Measurements from ENCODE around the gene COG8.
"Not testable (repeated sequence)": the region's sequence is repeated elsewhere in the genome, so short reads cannot be mapped to it uniquely, and the experiment has no call there.

The COG8 gene

DNA sequence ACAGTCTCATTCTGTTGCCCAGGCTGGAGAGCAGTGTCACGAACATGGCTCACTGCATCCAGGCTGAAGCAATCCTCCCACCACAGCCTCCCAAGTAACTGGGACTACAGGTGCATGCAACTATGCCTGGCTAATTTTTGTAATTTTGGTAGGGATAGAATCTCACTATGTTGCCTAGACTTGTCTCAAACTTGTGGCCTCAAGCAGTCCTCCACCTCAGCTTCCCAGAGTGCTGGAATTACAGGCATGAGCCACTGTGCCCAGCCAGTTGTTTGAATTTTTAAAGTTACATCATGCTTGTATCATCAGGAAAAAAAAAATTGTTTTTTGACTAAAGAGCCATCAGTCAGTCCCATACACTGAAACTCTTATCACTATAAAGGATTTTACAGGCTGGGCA is 45.3 kb downstream of the COG8 start:
- no peak for DNase-seq (ENCODE audit: low read depth in 2 of 2, low spot score in 1 of 2)

DNA sequence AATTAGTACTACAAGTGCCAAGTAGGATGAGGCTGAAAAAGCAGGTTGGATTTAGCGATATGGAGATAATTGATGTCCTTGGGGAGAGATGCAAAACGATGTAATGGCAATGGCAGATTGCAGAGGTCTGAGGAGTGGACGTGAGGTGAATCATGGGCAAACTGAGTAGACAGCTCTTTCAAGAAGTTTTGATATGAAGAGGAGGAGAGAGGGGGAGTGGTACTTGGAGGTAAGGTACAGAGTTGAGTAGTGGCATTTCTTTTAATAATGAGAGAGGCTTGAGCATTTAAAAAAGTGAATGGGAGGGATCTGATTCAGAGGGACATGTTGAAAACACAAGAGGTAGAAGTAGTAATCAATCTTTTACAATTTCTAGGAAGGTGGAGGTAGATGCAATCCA is 46.0 kb downstream of the COG8 start:
- no peak for DNase-seq (ENCODE audit: low read depth in 2 of 2, low spot score in 1 of 2)

DNA sequence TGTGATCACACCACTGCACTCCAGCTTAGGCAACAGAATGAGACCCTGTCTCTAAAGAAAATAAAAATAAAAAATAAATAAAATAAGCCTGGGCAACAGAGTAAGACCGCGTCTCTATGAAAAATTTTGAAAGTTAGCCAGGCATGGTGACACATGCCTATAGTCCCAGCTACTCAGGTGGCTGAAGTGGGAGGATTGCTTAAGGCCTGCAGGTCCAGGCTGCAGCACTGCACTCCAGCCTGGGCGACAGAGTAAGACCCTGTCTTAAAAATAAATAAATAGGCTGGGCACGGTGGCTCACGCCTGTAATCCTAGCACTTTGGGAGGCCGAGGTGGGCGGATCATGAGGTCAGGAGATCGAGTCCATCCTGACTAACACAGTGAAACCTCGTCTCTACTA is 47.7 kb downstream of the COG8 start:
- not testable (repeated sequence) for DNase-seq (ENCODE audit: low read depth in 2 of 2, low spot score in 1 of 2)

DNA sequence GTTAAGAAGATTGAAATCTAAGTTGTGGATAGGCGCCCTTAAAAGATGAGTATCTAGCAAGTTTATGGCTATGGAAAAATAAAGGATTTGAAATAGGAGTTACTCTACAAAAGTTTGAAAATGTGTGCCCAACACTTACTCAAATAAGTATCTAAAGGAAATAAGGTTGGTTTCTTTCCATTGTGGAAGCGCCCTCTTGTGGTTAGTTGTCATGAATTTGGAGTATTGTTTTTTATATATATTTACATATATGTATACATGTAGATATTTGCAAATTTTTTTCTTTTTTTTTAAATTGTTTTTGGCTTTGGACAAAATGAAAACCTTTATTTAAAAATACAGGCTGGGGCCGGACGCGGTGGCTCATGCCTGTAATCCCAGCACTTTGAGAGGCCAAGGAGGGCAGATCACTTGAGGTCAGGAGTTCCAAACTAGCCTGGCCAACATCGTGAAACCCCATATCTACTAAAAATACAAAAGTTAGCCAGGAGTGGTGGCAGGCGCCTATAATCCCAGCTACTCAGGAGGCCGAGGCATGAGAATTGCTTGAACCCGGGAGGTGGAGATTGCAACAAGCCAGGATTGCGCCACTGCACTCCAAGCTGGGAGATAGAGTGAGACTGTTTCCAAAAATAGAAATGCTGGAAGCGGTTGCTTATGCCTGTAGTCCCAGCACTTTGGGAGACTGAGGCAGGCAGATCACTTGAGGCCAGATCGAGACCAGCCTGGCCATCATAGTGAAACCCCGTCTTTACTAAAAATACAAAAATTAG is 52.2 kb downstream of the COG8 start:
- DNase-seq (ENCODE audit: low read depth in 2 of 2, low spot score in 1 of 2) = peak; percentile 3 to 10

DNA sequence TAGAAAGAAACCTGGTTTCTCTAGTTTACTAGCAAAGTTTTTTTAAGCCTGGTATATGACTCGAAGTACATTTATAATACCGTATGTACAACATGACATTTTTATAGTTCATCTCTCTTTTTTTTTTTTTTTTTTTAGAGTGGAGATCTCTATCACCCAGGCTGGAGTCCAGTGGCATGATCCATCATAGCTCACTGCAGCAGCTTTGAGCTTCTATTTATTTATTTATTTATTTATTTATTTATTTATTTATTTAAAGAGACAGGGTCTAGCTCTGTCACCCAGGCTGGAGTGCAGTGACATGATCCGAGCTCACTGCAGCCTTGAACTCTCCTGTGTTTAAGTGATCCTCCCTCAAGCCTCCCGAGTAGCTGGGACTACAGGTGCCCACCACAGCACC is 54.1 kb downstream of the COG8 start:
- no peak for DNase-seq (ENCODE audit: low read depth in 2 of 2, low spot score in 1 of 2)

DNA sequence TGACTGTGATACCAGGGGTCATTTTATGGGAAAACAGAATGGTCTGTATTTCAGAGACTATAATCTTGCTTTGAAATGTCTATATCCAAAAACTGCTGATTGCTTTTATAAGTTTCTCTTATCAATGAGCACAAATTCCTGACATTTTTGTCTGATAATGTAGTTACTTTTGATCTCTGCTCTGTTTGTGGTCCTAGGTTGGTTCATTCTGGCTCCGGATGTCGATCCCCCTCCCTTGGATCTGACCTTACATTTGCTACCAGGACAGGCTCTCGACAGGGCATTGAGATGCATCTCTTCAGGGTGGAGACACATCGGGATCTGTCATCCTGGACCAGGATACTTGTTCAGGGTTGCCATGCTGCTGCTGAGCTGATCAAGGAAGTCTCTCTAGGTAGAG is 55.5 kb downstream of the COG8 start:
- no peak for DNase-seq (ENCODE audit: low read depth in 2 of 2, low spot score in 1 of 2)

DNA sequence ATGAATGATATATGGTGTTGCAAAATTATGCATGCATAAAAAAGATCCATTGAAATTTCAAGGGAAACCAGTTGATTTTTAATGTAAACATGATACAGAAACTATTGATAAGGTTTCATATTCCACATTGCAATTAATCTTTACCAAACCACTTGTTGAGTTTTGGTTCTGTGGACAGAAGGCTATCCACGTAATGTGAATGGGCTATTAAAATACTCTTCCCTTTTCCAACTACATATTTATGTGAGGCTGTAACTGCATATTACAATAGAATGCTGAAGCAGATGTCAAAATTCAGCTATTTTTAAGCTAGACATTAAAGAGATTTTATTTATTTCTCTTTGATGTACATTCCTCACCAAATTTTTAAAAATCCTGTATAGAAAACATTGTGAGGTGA is 62.0 kb downstream of the COG8 start:
- no peak for DNase-seq (ENCODE audit: low read depth in 2 of 2, low spot score in 1 of 2)
